Gastroesophageal sphincter (tissue), 4 donors: ENCODE results near the gene MAP3K15. TPM values are rescaled to one million over a fixed set of nuclear protein-coding genes. Genes with fewer than 3 reads are reported as not detected.
A peak's percentile ranks its signal among the peaks of the same experiment; 100 is the strongest.

Source experiments
- ATAC-seq: fragments of 150-250 bp; one replicate; pipeline ENCODE4 v1.9.1; 2016; ENCODE audit warnings: mild to moderate bottlenecking, moderate library complexity
- H3K27ac ChIP-seq, 4 donors: fragments of 200-600 bp; sonication (generic) in 3 of 4; 1 replicate in 3 of 4; 2 replicates in 1 of 4; pipeline ENCODE4 v1.5.1; 2016 to 2019
- H3K27me3 ChIP-seq: fragments of 200-600 bp; sonication (generic); one replicate; pipeline ENCODE4 v1.5.1; 2019
- H3K36me3 ChIP-seq, 2 donors: fragments of 200-600 bp; sonication (generic); one replicate each; pipeline ENCODE4 v1.5.1; 2019; ENCODE audit warnings: control low read depth in 1 of 2
- H3K4me1 ChIP-seq, 3 donors: fragments of 200-600 bp; sonication (generic); 1 replicate in 2 of 3; 2 replicates in 1 of 3; pipeline ENCODE4 v1.5.1; 2016 to 2019; ENCODE audit warnings: control low read depth in 2 of 3
- H3K4me3 ChIP-seq, 2 donors: fragments of 200-600 bp; sonication (generic); one replicate each; pipeline ENCODE4 v1.5.1; 2019; ENCODE audit warnings: mild to moderate bottlenecking in 1 of 2, moderate library complexity in 1 of 2
- H3K9me3 ChIP-seq, 3 donors: fragments of 200-600 bp; sonication (generic); one replicate each; pipeline ENCODE4 v1.5.1; 2017 to 2019; ENCODE audit warnings: control low read depth in 2 of 3
- CTCF ChIP-seq, 4 experiments: fragments of 200-600 bp in 2 of 4; fragments of 450-650 bp in 2 of 4; sonication (generic) in 1 of 4; IDR thresholded peaks; one replicate each; pipeline ENCODE4 v1.5.1; 2017 to 2019; ENCODE audit warnings: antibody characterized with exemption in 4 of 4, mild to moderate bottlenecking in 2 of 4, moderate library complexity in 2 of 4
- EP300 ChIP-seq: sonication (generic); formaldehyde crosslinking; IDR thresholded peaks from one replicate; pipeline ENCODE4 v1.6.1; 2017; ENCODE audit warnings: antibody characterized with exemption, mild to moderate bottlenecking
- POLR2A ChIP-seq, 2 donors: fragments of 450-650 bp; IDR thresholded peaks; one replicate each; pipeline ENCODE4 v1.6.1; 2017; ENCODE audit warnings: antibody characterized with exemption in 2 of 2, mild to moderate bottlenecking in 2 of 2, moderate library complexity in 1 of 2
- POLR2AphosphoS5 ChIP-seq: sonication (generic); formaldehyde crosslinking; IDR thresholded peaks from one replicate; pipeline ENCODE4 v1.6.1; 2017; ENCODE audit warnings: antibody characterized with exemption
- WGBS, 2 donors: methylation state at CpG; one replicate each; pipeline ENCODE4 v1.1.5; 2018; ENCODE audit warnings: low coverage in 1 of 2; 5-methylcytosine and 5-hydroxymethylcytosine counted together
- total RNA-seq, 4 donors: library from RNA; depleted of rRNA; stranded (reverse); fragments of >200 nt; gene quantifications; one replicate each; pipeline ENCODE4 v1.1.0, GENCODE V29; 2016

MAP3K15 gene
- total RNA-seq, 4 donors from 2014 or later = 0.13 TPM; not detected in 3

- ATAC-seq = no peak
Measured at GRCh38 chrX:19544693-19545305, 29.5 kb upstream of the MAP3K15 start.

GRCh38 chrX:19543951-19544381, 28.7 kb upstream of the MAP3K15 start:
- Histone ChIP-seq H3K4me3 (no peak overlapping the region), H3K27me3 (no peaks in the 10 kb centered on the region), H3K27ac (no peak overlapping the region), H3K9me3 (no peaks in the 10 kb centered on the region), H3K4me1 (no peaks in the 10 kb centered on the region), H3K36me3 (peaks cover 0 to 19% of the 10 kb centered on the region in 2 donors)
- ATAC-seq = no peak
- TF ChIP-seq CTCF (IDR thresholded peaks at IDR 0.05) (no peak), EP300 (no peak), POLR2AphosphoS5 (no peak), POLR2A (IDR thresholded peaks at IDR 0.05) (no peak)
- 80 to 87% methylated on average over 1 to 3 of the region's 12 CpGs for WGBS, 2 donors

More at GRCh38 chrX:19544693-19545305, 29.5 kb upstream of the MAP3K15 start:
- Histone ChIP-seq H3K4me1 (no peaks in the 10 kb centered on the region), H3K36me3 (peaks cover 0 to 27% of the 10 kb centered on the region in 2 donors), H3K27me3 (no peaks in the 10 kb centered on the region), H3K4me3 (no peak overlapping the region), H3K27ac (no peak overlapping the region), H3K9me3 (no peaks in the 10 kb centered on the region)
- WGBS, 2 donors = 32 to 34% methylated on average over 5 to 8 of the region's 8 CpGs
- TF ChIP-seq CTCF (IDR thresholded peaks at IDR 0.05) (peak; percentile 21 to 74 (median 40)), EP300 (no peak)

- Histone ChIP-seq H3K9me3 (no peaks in the 10 kb centered on the region), H3K27ac (no peak overlapping the region), H3K27me3 (no peaks in the 10 kb centered on the region), H3K4me1 (no peaks in the 10 kb centered on the region), H3K4me3 (no peak overlapping the region), H3K36me3 (peaks cover 0 to 17% of the 10 kb centered on the region in 2 donors)
- no peak for ATAC-seq
- TF ChIP-seq CTCF (IDR thresholded peaks at IDR 0.05) (no peak), EP300 (no peak), POLR2A (IDR thresholded peaks at IDR 0.05) (no peak), POLR2AphosphoS5 (no peak)
- WGBS, 2 donors = 72 to 76% methylated on average over 7 of the region's 9 CpGs
Measured at GRCh38 chrX:19543020-19543715, 27.9 kb upstream of the MAP3K15 start.

GRCh38 chrX:19541931-19542330, 26.6 kb upstream of the MAP3K15 start:
- Histone ChIP-seq H3K27ac (no peak overlapping the region), H3K4me3 (no peak overlapping the region), H3K27me3 (no peaks in the 10 kb centered on the region), H3K9me3 (no peaks in the 10 kb centered on the region), H3K36me3 (peaks cover 0 to 17% of the 10 kb centered on the region in 2 donors), H3K4me1 (no peaks in the 10 kb centered on the region)
- whole genome bisulfite sequencing, 2 donors = no CpG with 5 or more reads among the region's 19 CpGs
- no peak for ATAC-seq
- no peak for TF ChIP-seq CTCF (IDR thresholded peaks at IDR 0.05)
- TF ChIP-seq POLR2A (IDR thresholded peaks at IDR 0.05) = no peak
- no peak for TF ChIP-seq POLR2AphosphoS5
- no peak for TF ChIP-seq EP300

- WGBS, 2 donors = 96% methylated on average over 3 of the region's 3 CpGs; no CpG with 5 or more reads in 1 of the 2 donors
- TF ChIP-seq CTCF (IDR thresholded peaks at IDR 0.05) (no peak), POLR2A (IDR thresholded peaks at IDR 0.05) (no peak), EP300 (no peak), POLR2AphosphoS5 (no peak)
- Histone ChIP-seq H3K27ac (no peak overlapping the region), H3K36me3 (peaks cover 0 to 17% of the 10 kb centered on the region in 2 donors), H3K27me3 (no peaks in the 10 kb centered on the region), H3K4me1 (no peaks in the 10 kb centered on the region), H3K9me3 (no peaks in the 10 kb centered on the region), H3K4me3 (no peak overlapping the region)
- no peak for ATAC-seq
Measured at GRCh38 chrX:19541196-19541595, 25.9 kb upstream of the MAP3K15 start.
